GM12878 (cell line): ENCODE measurements around the gene RYR2. TPM values are rescaled to one million over a fixed set of nuclear protein-coding genes. Genes with fewer than 3 reads are reported as not detected.

Source experiments
- ATAC-seq: fragments of 200-7000 bp; cut with Tn5 transposase; 3 replicates; pipeline ENCODE4 v1.9.1; 2020; ENCODE audit warnings: mild to moderate bottlenecking, moderate library complexity
- BruUV-seq: library from RNA; stranded (reverse); fragments of 400-500 nt; replicated peaks from 2 replicates; lab custom pipeline; 2021; lab: Mats Ljungman, UMichigan
- CTCF ChIA-PET: fragments of 300-600 bp; sonication (Branson Sonifier 250); formaldehyde crosslinking; extraction: SDS; loops from one replicate; lab custom pipeline; 2021; ENCODE audit warnings: inconsistent platforms; lab: Yijun Ruan, JAX
- POLR2A ChIA-PET: fragments of 350-600 bp; formaldehyde crosslinking; extraction: SDS; loops from one replicate; lab custom pipeline; 2021; ENCODE audit warnings: inconsistent platforms; lab: Charles Lee
- RAD21 ChIA-PET: fragments of 300-600 bp; sonication (Branson Sonifier 250); formaldehyde crosslinking; loops from one replicate; lab custom pipeline; 2023; ENCODE audit warnings: antibody characterized with exemption; ENCODE audit not compliant: unreplicated experiment; lab: Charles Lee
- SMC1A ChIA-PET: fragments of 300-600 bp; sonication (Branson Sonifier 250); formaldehyde crosslinking; loops from one replicate; lab custom pipeline; 2023; ENCODE audit not compliant: unreplicated experiment, uncharacterized antibody; lab: Charles Lee
- DNase-seq: peaks from one replicate; pipeline ENCODE4 v3.0.0-alpha.2; 2011; ENCODE audit warnings: low read depth, low spot score
- FAIRE-seq: peaks from 3 replicates; lab custom pipeline; 2011; peaks lifted over from hg19 to GRCh38; lab: Jason Lieb, UNC
- H2AFZ ChIP-seq: 2 replicates; pipeline ENCODE4 v1.6.0; 2011; ENCODE audit warnings: low read depth, low read length, control low read depth; ENCODE audit not compliant: control insufficient read depth
- H3K27ac ChIP-seq: 2 replicates; pipeline ENCODE4 v1.5.1; 2011; ENCODE audit warnings: control low read depth; ENCODE audit not compliant: control insufficient read depth, insufficient read depth
- H3K27me3 ChIP-seq, 2 experiments: replicated peaks in 1 of 2; 2 replicates each; pipeline versions ENCODE4 v1.6.0 to v1.6.1; 2011; ENCODE audit warnings: low read length in 1 of 2; ENCODE audit not compliant: control insufficient read depth in 2 of 2, insufficient read depth in 2 of 2
- H3K36me3 ChIP-seq, 2 experiments: 2 replicates each; pipeline ENCODE4 v1.5.1; 2011; ENCODE audit warnings: low read length in 1 of 2; ENCODE audit not compliant: control insufficient read depth in 2 of 2, insufficient read depth in 2 of 2
- H3K4me1 ChIP-seq: 2 replicates; pipeline ENCODE4 v1.6.1; 2011; ENCODE audit warnings: mild to moderate bottlenecking, low read length, moderate library complexity, mixed read lengths; ENCODE audit not compliant: control insufficient read depth, insufficient read depth
- H3K4me2 ChIP-seq: 2 replicates; pipeline ENCODE4 v1.6.0; 2011; ENCODE audit warnings: control low read depth; ENCODE audit not compliant: control insufficient read depth, insufficient read depth
- H3K4me3 ChIP-seq: fragments of 200-600 bp; sonication (generic); 2 replicates; pipeline ENCODE4 v1.5.1; 2016
- H3K79me2 ChIP-seq: 2 replicates; pipeline ENCODE4 v1.6.0; 2011; ENCODE audit warnings: low read length; ENCODE audit not compliant: control insufficient read depth, insufficient read depth
- H3K9ac ChIP-seq: 2 replicates; pipeline ENCODE4 v1.8.0; 2011; ENCODE audit warnings: low read length, control low read depth, mixed read lengths; ENCODE audit not compliant: control insufficient read depth, insufficient read depth
- H3K9me3 ChIP-seq: replicated peaks from 3 replicates; pipeline ENCODE4 v1.5.1; 2011; ENCODE audit warnings: mild to moderate bottlenecking, low read length; ENCODE audit not compliant: control insufficient read depth, insufficient read depth
- H4K20me1 ChIP-seq: 2 replicates; pipeline ENCODE4 v1.6.0; 2011; ENCODE audit not compliant: control insufficient read depth, insufficient read depth
- NR2C1 ChIP-seq: fragments of 450-650 bp; IDR thresholded peaks from 2 replicates; pipeline ENCODE4 v1.6.1; 2017; ENCODE audit warnings: antibody characterized with exemption, mild to moderate bottlenecking, moderate library complexity
- RAD51 ChIP-seq: fragments of 450-650 bp; IDR thresholded peaks from 2 replicates; pipeline ENCODE4 v1.6.1; 2016; ENCODE audit warnings: moderate library complexity, mild to moderate bottlenecking, inconsistent platforms
- SPI1 ChIP-seq: IDR thresholded peaks from 2 replicates; pipeline ENCODE4 v1.6.1; 2011; ENCODE audit warnings: low read depth, mild to moderate bottlenecking, low read length, moderate library complexity, borderline replicate concordance; ENCODE audit not compliant: insufficient read depth
- SREBF2 ChIP-seq: IDR thresholded peaks from 2 replicates; pipeline ENCODE4 v1.6.1; 2012; ENCODE audit warnings: mild to moderate bottlenecking, low read length
- STAT3 ChIP-seq: IDR thresholded peaks from 2 replicates; pipeline ENCODE4 v1.6.1; 2011; ENCODE audit warnings: low read depth, low read length, improper control_type of control experiment
- YBX1 ChIP-seq: fragments of 450-650 bp; IDR thresholded peaks from 2 replicates; pipeline ENCODE4 v1.6.1; 2016; ENCODE audit warnings: antibody characterized with exemption
- in situ Hi-C: fragments of 300-500 bp; cut with MboI; formaldehyde crosslinking; loops from 9 replicates; pipeline ENCODE4 v1.14.3; 2018; ENCODE audit warnings: mixed read lengths
- intact Hi-C: fragments of 100-400 bp; cut with micrococcal nuclease; formaldehyde crosslinking; loops from one replicate; pipeline ENCODE4 v1.14.2; 2022; ENCODE audit not compliant: unreplicated experiment
- polyA plus RNA-seq, 11 experiments: library from polyadenylated mRNA; depleted of rRNA in 4 of 11; unstranded in 6 of 11; stranded (reverse) in 5 of 11; fragments of >200 nt; fragmentation: Nextera tagmentation in 4 of 11; fragmentation: Illumina TruSeq in 1 of 11; extraction: Ambion mirVana in 4 of 11; extraction: Trizol in 1 of 11; gene quantifications; 1 replicate in 1 of 11; 2 replicates in 10 of 11; pipeline versions ENCODE4 v1.2.1 to v1.2.3, GENCODE V29; 2011 to 2016; ENCODE audit warnings: inconsistent platforms in 2 of 11, missing spikeins in 2 of 11, low read depth in 1 of 11
- total RNA-seq, 4 experiments: library from RNA; depleted of rRNA in 3 of 4; stranded (reverse); fragments of >200 nt in 3 of 4; fragmentation: Illumina TruSeq in 1 of 4; extraction: Trizol in 1 of 4; gene quantifications; 2 replicates each; pipeline versions ENCODE4 v1.2.1 to v1.2.3, GENCODE V29; 2013 to 2021
- TF ChIP-seq, protein P1 (sequence below): IDR thresholded peaks from 2 replicates; pipeline ENCODE4 v1.6.1; 2012; ENCODE audit warnings: low read depth, low read length, improper control_type of control experiment
- TF ChIP-seq, protein P2 (sequence below): fragments of 450-650 bp; IDR thresholded peaks from 2 replicates; pipeline ENCODE4 v1.6.1; 2017; ENCODE audit warnings: mild to moderate bottlenecking, low read depth, inconsistent platforms; ENCODE audit not compliant: poor library complexity, severe bottlenecking

Gene RYR2
- total and polyA plus RNA-seq, 10 of the 15 experiments (the other 5 are each of a cell fraction or from before 2014, with no cell fraction given) = 0.01 to 0.04 TPM; not detected in 8

DNA sequence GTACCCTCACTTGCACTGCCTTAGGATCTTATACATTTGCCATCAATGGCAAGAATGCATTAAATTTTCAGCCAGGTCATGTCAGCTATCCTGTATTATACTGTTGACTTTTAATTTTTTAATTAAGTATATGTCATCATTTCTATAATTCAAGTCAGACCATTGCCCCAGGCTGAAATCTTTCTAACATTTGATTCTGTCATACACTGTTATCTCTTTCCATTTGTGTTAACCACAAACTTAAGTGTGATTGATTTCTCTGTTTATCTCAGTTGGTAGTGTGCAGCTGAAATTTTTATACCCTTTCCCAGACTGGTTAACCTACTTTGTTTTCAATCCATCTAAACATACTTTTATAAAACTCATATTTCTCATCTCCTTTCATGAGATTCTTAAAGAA, 695.5 kb downstream of the RYR2 start:
- ChIA-PET POLR2A (no interaction called here), SMC1A (no interaction called here), RAD21 (no interaction called here), CTCF (interaction anchor here (0.9 kb wide), 1 partner anchor 65 kb away, joined by 3 read pairs; no protein-coding TSS in a partner anchor)
- Histone ChIP-seq H3K27me3 (no peaks in the 10 kb centered on the region), H3K4me3 (no peak overlapping the region), H3K9me3 (no peaks in the 10 kb centered on the region), H3K4me1 (no peaks in the 10 kb centered on the region), H3K36me3 (no peaks in the 10 kb centered on the region), H4K20me1 (no peaks in the 10 kb centered on the region), H3K27ac (no peak overlapping the region), H3K79me2 (no peaks in the 10 kb centered on the region), H2AFZ (no peak overlapping the region), H3K9ac (no peak overlapping the region), H3K4me2 (no peak overlapping the region)
- FAIRE-seq = no peak
- in situ Hi-C loops (no loop called here), intact Hi-C loops (no loop called here)
- TF ChIP-seq RAD51 (no peak), YBX1 (no peak), SPI1 (no peak), STAT3 (no peak), SREBF2 (no peak), NR2C1 (no peak)
- TF ChIP-seq, protein P1, sequence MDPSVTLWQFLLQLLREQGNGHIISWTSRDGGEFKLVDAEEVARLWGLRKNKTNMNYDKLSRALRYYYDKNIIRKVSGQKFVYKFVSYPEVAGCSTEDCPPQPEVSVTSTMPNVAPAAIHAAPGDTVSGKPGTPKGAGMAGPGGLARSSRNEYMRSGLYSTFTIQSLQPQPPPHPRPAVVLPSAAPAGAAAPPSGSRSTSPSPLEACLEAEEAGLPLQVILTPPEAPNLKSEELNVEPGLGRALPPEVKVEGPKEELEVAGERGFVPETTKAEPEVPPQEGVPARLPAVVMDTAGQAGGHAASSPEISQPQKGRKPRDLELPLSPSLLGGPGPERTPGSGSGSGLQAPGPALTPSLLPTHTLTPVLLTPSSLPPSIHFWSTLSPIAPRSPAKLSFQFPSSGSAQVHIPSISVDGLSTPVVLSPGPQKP = no peak
- TF ChIP-seq, protein P2, sequence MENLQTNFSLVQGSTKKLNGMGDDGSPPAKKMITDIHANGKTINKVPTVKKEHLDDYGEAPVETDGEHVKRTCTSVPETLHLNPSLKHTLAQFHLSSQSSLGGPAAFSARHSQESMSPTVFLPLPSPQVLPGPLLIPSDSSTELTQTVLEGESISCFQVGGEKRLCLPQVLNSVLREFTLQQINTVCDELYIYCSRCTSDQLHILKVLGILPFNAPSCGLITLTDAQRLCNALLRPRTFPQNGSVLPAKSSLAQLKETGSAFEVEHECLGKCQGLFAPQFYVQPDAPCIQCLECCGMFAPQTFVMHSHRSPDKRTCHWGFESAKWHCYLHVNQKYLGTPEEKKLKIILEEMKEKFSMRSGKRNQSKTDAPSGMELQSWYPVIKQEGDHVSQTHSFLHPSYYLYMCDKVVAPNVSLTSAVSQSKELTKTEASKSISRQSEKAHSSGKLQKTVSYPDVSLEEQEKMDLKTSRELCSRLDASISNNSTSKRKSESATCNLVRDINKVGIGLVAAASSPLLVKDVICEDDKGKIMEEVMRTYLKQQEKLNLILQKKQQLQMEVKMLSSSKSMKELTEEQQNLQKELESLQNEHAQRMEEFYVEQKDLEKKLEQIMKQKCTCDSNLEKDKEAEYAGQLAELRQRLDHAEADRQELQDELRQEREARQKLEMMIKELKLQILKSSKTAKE = no peak
- no TSS peak for BruUV-seq
- no peak for ATAC-seq
- DNase-seq = no peak
